ENCODE results near the gene CCDC93.

Gene CCDC93

GRCh38 chr2:118054213-118055008 is 40.5 kb upstream of the CCDC93 start:
- no peak overlapping the region for H3K9ac ChIP-seq (ENCODE audit: low read depth in 1 of 2, low read length in 2 of 2)
- no peaks in the 10 kb centered on the region for H3K27me3 ChIP-seq (ENCODE audit: control insufficient read depth in 1 of 2, insufficient read depth in 2 of 2, low read length in 2 of 2)
- H3K9me3 ChIP-seq (ENCODE audit: control insufficient read depth in 1 of 2, low read length in 2 of 2): no peaks in the 10 kb centered on the region
- no peak overlapping the region for H3K4me3 ChIP-seq (ENCODE audit: low read depth in 1 of 2, low read length in 2 of 2)
- H3K36me3 ChIP-seq (ENCODE audit: control insufficient read depth in 1 of 2, insufficient read depth in 2 of 2, low read length in 2 of 2): no peaks in the 10 kb centered on the region
- H3K27ac ChIP-seq (ENCODE audit: low read depth, low read length): no peak overlapping the region
- peaks cover 0 to 3% of the 10 kb centered on the region in 2 donors for H3K4me1 ChIP-seq (ENCODE audit: control insufficient read depth in 1 of 2, insufficient read depth in 2 of 2, low read length in 2 of 2)

GRCh38 chr2:118053681-118054080 is 39.8 kb upstream of the CCDC93 start:
- peaks cover 0 to 3% of the 10 kb centered on the region in 2 donors for H3K4me1 ChIP-seq (ENCODE audit: control insufficient read depth in 1 of 2, insufficient read depth in 2 of 2, low read length in 2 of 2)
- no peaks in the 10 kb centered on the region for H3K36me3 ChIP-seq (ENCODE audit: control insufficient read depth in 1 of 2, insufficient read depth in 2 of 2, low read length in 2 of 2)
- H3K4me3 ChIP-seq (ENCODE audit: low read depth in 1 of 2, low read length in 2 of 2): no peak overlapping the region
- H3K9me3 ChIP-seq (ENCODE audit: control insufficient read depth in 1 of 2, low read length in 2 of 2): no peaks in the 10 kb centered on the region
- H3K27me3 ChIP-seq (ENCODE audit: control insufficient read depth in 1 of 2, insufficient read depth in 2 of 2, low read length in 2 of 2): no peaks in the 10 kb centered on the region
- H3K27ac ChIP-seq (ENCODE audit: low read depth, low read length): no peak overlapping the region
- no peak overlapping the region for H3K9ac ChIP-seq (ENCODE audit: low read depth in 1 of 2, low read length in 2 of 2)

- H3K27me3 ChIP-seq (ENCODE audit: control insufficient read depth in 1 of 2, insufficient read depth in 2 of 2, low read length in 2 of 2): peaks cover 0 to 5% of the 10 kb centered on the region in 2 donors
- no peak overlapping the region for H3K9ac ChIP-seq (ENCODE audit: low read depth in 1 of 2, low read length in 2 of 2)
- no peak overlapping the region for H3K4me3 ChIP-seq (ENCODE audit: low read depth in 1 of 2, low read length in 2 of 2)
- H3K9me3 ChIP-seq (ENCODE audit: control insufficient read depth in 1 of 2, low read length in 2 of 2): no peaks in the 10 kb centered on the region
- H3K4me1 ChIP-seq (ENCODE audit: control insufficient read depth in 1 of 2, insufficient read depth in 2 of 2, low read length in 2 of 2): peaks cover 0 to 4% of the 10 kb centered on the region in 2 donors
- H3K36me3 ChIP-seq (ENCODE audit: control insufficient read depth in 1 of 2, insufficient read depth in 2 of 2, low read length in 2 of 2): no peaks in the 10 kb centered on the region
- H3K27ac ChIP-seq (ENCODE audit: low read depth, low read length): no peak overlapping the region
Observed at GRCh38 chr2:118052474-118052873, 38.6 kb upstream of the CCDC93 start.

GRCh38 chr2:118051826-118052358 is 38.0 kb upstream of the CCDC93 start:
- no peak overlapping the region for H3K9ac ChIP-seq (ENCODE audit: low read depth in 1 of 2, low read length in 2 of 2)
- H3K9me3 ChIP-seq (ENCODE audit: control insufficient read depth in 1 of 2, low read length in 2 of 2): no peaks in the 10 kb centered on the region
- peaks cover 0 to 9% of the 10 kb centered on the region in 2 donors for H3K4me1 ChIP-seq (ENCODE audit: control insufficient read depth in 1 of 2, insufficient read depth in 2 of 2, low read length in 2 of 2)
- no peak overlapping the region for H3K4me3 ChIP-seq (ENCODE audit: low read depth in 1 of 2, low read length in 2 of 2)
- H3K36me3 ChIP-seq (ENCODE audit: control insufficient read depth in 1 of 2, insufficient read depth in 2 of 2, low read length in 2 of 2): no peaks in the 10 kb centered on the region
- H3K27ac ChIP-seq (ENCODE audit: low read depth, low read length): no peak overlapping the region
- peaks cover 0 to 6% of the 10 kb centered on the region in 2 donors for H3K27me3 ChIP-seq (ENCODE audit: control insufficient read depth in 1 of 2, insufficient read depth in 2 of 2, low read length in 2 of 2)

- peaks cover 0 to 6% of the 10 kb centered on the region in 2 donors for H3K27me3 ChIP-seq (ENCODE audit: control insufficient read depth in 1 of 2, insufficient read depth in 2 of 2, low read length in 2 of 2)
- no peak overlapping the region for H3K9ac ChIP-seq (ENCODE audit: low read depth in 1 of 2, low read length in 2 of 2)
- H3K4me1 ChIP-seq (ENCODE audit: control insufficient read depth in 1 of 2, insufficient read depth in 2 of 2, low read length in 2 of 2): peaks cover 0 to 11% of the 10 kb centered on the region in 2 donors
Observed at GRCh38 chr2:118050974-118051373, 37.1 kb upstream of the CCDC93 start.

GRCh38 chr2:118050386-118050785 is 36.5 kb upstream of the CCDC93 start:
- H3K27ac ChIP-seq (ENCODE audit: low read depth, low read length): no peak overlapping the region
- H3K36me3 ChIP-seq (ENCODE audit: control insufficient read depth in 1 of 2, insufficient read depth in 2 of 2, low read length in 2 of 2): no peaks in the 10 kb centered on the region
- H3K4me3 ChIP-seq (ENCODE audit: low read depth in 1 of 2, low read length in 2 of 2): no peak overlapping the region
- no peak overlapping the region for H3K9ac ChIP-seq (ENCODE audit: low read depth in 1 of 2, low read length in 2 of 2)
- peaks cover 0 to 6% of the 10 kb centered on the region in 2 donors for H3K27me3 ChIP-seq (ENCODE audit: control insufficient read depth in 1 of 2, insufficient read depth in 2 of 2, low read length in 2 of 2)
- H3K4me1 ChIP-seq (ENCODE audit: control insufficient read depth in 1 of 2, insufficient read depth in 2 of 2, low read length in 2 of 2): peaks cover 0 to 8% of the 10 kb centered on the region in 2 donors
- H3K9me3 ChIP-seq (ENCODE audit: control insufficient read depth in 1 of 2, low read length in 2 of 2): no peaks in the 10 kb centered on the region

More at GRCh38 chr2:118050974-118051373, 37.1 kb upstream of the CCDC93 start:
- Histone ChIP-seq H3K36me3 (ENCODE audit: control insufficient read depth in 1 of 2, insufficient read depth in 2 of 2, low read length in 2 of 2) (no peaks in the 10 kb centered on the region), H3K9me3 (ENCODE audit: control insufficient read depth in 1 of 2, low read length in 2 of 2) (no peaks in the 10 kb centered on the region), H3K4me3 (ENCODE audit: low read depth in 1 of 2, low read length in 2 of 2) (no peak overlapping the region), H3K27ac (ENCODE audit: low read depth, low read length) (no peak overlapping the region)

GRCh38 chr2:118049816-118050140 is 35.9 kb upstream of the CCDC93 start:
- Histone ChIP-seq H3K9ac (ENCODE audit: low read depth in 1 of 2, low read length in 2 of 2) (no peak overlapping the region), H3K4me1 (ENCODE audit: control insufficient read depth in 1 of 2, insufficient read depth in 2 of 2, low read length in 2 of 2) (peaks cover 0 to 8% of the 10 kb centered on the region in 2 donors), H3K27me3 (ENCODE audit: control insufficient read depth in 1 of 2, insufficient read depth in 2 of 2, low read length in 2 of 2) (peaks cover 0 to 6% of the 10 kb centered on the region in 2 donors)

GRCh38 chr2:118049140-118049815 is 35.4 kb upstream of the CCDC93 start:
- no peaks in the 10 kb centered on the region for H3K9me3 ChIP-seq (ENCODE audit: control insufficient read depth in 1 of 2, low read length in 2 of 2)
- H3K4me3 ChIP-seq (ENCODE audit: low read depth in 1 of 2, low read length in 2 of 2): no peak overlapping the region
- H3K9ac ChIP-seq (ENCODE audit: low read depth in 1 of 2, low read length in 2 of 2): no peak overlapping the region
- peaks cover 0 to 8% of the 10 kb centered on the region in 2 donors for H3K4me1 ChIP-seq (ENCODE audit: control insufficient read depth in 1 of 2, insufficient read depth in 2 of 2, low read length in 2 of 2)
- no peaks in the 10 kb centered on the region for H3K36me3 ChIP-seq (ENCODE audit: control insufficient read depth in 1 of 2, insufficient read depth in 2 of 2, low read length in 2 of 2)
- peaks cover 0 to 6% of the 10 kb centered on the region in 2 donors for H3K27me3 ChIP-seq (ENCODE audit: control insufficient read depth in 1 of 2, insufficient read depth in 2 of 2, low read length in 2 of 2)
- H3K27ac ChIP-seq (ENCODE audit: low read depth, low read length): no peak overlapping the region

More at GRCh38 chr2:118049816-118050140, 35.9 kb upstream of the CCDC93 start:
- Histone ChIP-seq H3K9me3 (ENCODE audit: control insufficient read depth in 1 of 2, low read length in 2 of 2) (no peaks in the 10 kb centered on the region), H3K4me3 (ENCODE audit: low read depth in 1 of 2, low read length in 2 of 2) (no peak overlapping the region), H3K27ac (ENCODE audit: low read depth, low read length) (no peak overlapping the region), H3K36me3 (ENCODE audit: control insufficient read depth in 1 of 2, insufficient read depth in 2 of 2, low read length in 2 of 2) (no peaks in the 10 kb centered on the region)

GRCh38 chr2:118048401-118048800 is 34.5 kb upstream of the CCDC93 start:
- Histone ChIP-seq H3K4me1 (ENCODE audit: control insufficient read depth in 1 of 2, insufficient read depth in 2 of 2, low read length in 2 of 2) (peaks cover 0 to 8% of the 10 kb centered on the region in 2 donors), H3K27ac (ENCODE audit: low read depth, low read length) (no peak overlapping the region), H3K9ac (ENCODE audit: low read depth in 1 of 2, low read length in 2 of 2) (no peak overlapping the region), H3K4me3 (ENCODE audit: low read depth in 1 of 2, low read length in 2 of 2) (no peak overlapping the region), H3K9me3 (ENCODE audit: control insufficient read depth in 1 of 2, low read length in 2 of 2) (no peaks in the 10 kb centered on the region), H3K36me3 (ENCODE audit: control insufficient read depth in 1 of 2, insufficient read depth in 2 of 2, low read length in 2 of 2) (no peaks in the 10 kb centered on the region), H3K27me3 (ENCODE audit: control insufficient read depth in 1 of 2, insufficient read depth in 2 of 2, low read length in 2 of 2) (peaks cover 0 to 6% of the 10 kb centered on the region in 2 donors)

GRCh38 chr2:118047380-118047826 is 33.5 kb upstream of the CCDC93 start:
- Histone ChIP-seq H3K9me3 (ENCODE audit: control insufficient read depth in 1 of 2, low read length in 2 of 2) (no peaks in the 10 kb centered on the region), H3K4me3 (ENCODE audit: low read depth in 1 of 2, low read length in 2 of 2) (no peak overlapping the region), H3K36me3 (ENCODE audit: control insufficient read depth in 1 of 2, insufficient read depth in 2 of 2, low read length in 2 of 2) (no peaks in the 10 kb centered on the region), H3K27ac (ENCODE audit: low read depth, low read length) (no peak overlapping the region), H3K4me1 (ENCODE audit: control insufficient read depth in 1 of 2, insufficient read depth in 2 of 2, low read length in 2 of 2) (peaks cover 0 to 8% of the 10 kb centered on the region in 2 donors), H3K9ac (ENCODE audit: low read depth in 1 of 2, low read length in 2 of 2) (no peak overlapping the region), H3K27me3 (ENCODE audit: control insufficient read depth in 1 of 2, insufficient read depth in 2 of 2, low read length in 2 of 2) (peaks cover 0 to 6% of the 10 kb centered on the region in 2 donors)

Measured in duodenal mucosa (tissue), 2 donors.